Fibroblast of lung (primary cell): ENCODE results near the gene PUDP.

Experiments used
- EZH2 ChIP-seq: IDR thresholded peaks from 2 replicates; pipeline ENCODE4 v1.5.1; 2012; ENCODE audit warnings: low read length, control low read depth, mild to moderate bottlenecking; ENCODE audit errors: missing control alignments
- TF ChIP-seq, protein P1 (sequence below), 2 donors: IDR thresholded peaks in 1 of 2; conservative IDR thresholded peaks in 1 of 2; 1 replicate in 1 of 2; 2 replicates in 1 of 2; pipeline ENCODE4 v1.5.1; 2011 to 2012; ENCODE audit warnings: low read length in 2 of 2, control low read depth in 1 of 2, inconsistent platforms in 1 of 2, low read depth in 1 of 2, mild to moderate bottlenecking in 1 of 2

DNA sequence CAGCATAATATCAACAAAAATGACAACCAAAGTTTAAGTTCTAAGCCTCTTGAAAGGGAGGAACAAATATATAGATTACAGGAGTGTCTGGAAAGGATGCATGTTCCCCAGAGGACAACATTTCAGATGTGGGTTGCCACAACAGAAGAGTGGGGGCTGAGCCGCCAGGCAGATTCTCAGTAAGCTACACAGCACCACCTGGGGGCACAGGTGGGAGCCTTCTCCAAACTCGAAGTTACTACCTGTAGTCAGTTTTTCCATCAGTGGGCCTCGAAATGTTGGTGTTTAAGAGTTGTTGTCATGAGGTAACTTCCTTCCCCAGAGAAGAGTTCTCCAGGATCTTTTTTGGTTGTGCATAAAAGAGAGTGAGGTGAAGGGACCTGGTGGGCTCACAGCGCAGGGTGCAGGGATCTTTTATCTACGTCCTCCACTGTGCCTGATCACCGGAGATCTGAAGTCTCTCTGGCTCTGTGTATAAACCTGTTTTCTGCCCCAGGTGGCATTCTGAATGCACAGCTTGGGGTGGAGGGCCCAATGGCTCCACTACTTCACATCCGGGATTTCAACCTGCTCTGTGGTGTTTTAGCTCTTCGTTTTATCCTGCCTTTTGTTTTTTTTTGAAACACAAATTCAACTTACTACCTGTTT lies 58.9 kb downstream of the PUDP start:
- TF ChIP-seq, protein P1, sequence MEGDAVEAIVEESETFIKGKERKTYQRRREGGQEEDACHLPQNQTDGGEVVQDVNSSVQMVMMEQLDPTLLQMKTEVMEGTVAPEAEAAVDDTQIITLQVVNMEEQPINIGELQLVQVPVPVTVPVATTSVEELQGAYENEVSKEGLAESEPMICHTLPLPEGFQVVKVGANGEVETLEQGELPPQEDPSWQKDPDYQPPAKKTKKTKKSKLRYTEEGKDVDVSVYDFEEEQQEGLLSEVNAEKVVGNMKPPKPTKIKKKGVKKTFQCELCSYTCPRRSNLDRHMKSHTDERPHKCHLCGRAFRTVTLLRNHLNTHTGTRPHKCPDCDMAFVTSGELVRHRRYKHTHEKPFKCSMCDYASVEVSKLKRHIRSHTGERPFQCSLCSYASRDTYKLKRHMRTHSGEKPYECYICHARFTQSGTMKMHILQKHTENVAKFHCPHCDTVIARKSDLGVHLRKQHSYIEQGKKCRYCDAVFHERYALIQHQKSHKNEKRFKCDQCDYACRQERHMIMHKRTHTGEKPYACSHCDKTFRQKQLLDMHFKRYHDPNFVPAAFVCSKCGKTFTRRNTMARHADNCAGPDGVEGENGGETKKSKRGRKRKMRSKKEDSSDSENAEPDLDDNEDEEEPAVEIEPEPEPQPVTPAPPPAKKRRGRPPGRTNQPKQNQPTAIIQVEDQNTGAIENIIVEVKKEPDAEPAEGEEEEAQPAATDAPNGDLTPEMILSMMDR (conservative IDR thresholded peaks at IDR 0.05 in 1 of 2, IDR thresholded peaks at IDR 0.05 in 1 of 2; ENCODE audit: low read depth in 1 of 2, low read length in 2 of 2), result no peak
- no peak for TF ChIP-seq EZH2
